Endothelial cell of umbilical vein (primary cell): ENCODE data around the gene DMPK. TPM values are rescaled to one million over a fixed set of nuclear protein-coding genes. Genes with fewer than 3 reads are reported as not detected.

ENCODE experiments used
- BruUV-seq: library from RNA; stranded (reverse); fragments of 400-500 nt; replicated peaks from 2 replicates; lab custom pipeline; 2021; lab: Mats Ljungman, UMichigan
- CTCF ChIA-PET: fragments of 300-600, 350-600 bp; sonication (Branson Sonifier 250); formaldehyde crosslinking; loops from one replicate; lab custom pipeline; 2021; ENCODE audit warnings: antibody characterized with exemption, inconsistent platforms; lab: Charles Lee
- POLR2A ChIA-PET: fragments of 300-600, 350-600 bp; sonication (Branson Sonifier 250); formaldehyde crosslinking; loops from one replicate; lab custom pipeline; 2021; ENCODE audit warnings: antibody characterized with exemption, inconsistent platforms; lab: Charles Lee
- DNase-seq: peaks from one replicate; pipeline ENCODE4 v3.0.0-alpha.2; 2011; ENCODE audit warnings: low read depth, low spot score
- FAIRE-seq: peaks from 2 replicates; lab custom pipeline; 2011; peaks lifted over from hg19 to GRCh38; lab: Jason Lieb, UNC
- H2AFZ ChIP-seq: 2 replicates; pipeline ENCODE4 v1.6.0; 2012; ENCODE audit warnings: low read depth, low read length, control low read depth, inconsistent platforms
- H3K27ac ChIP-seq: 2 replicates; pipeline ENCODE4 v1.5.1; 2011; ENCODE audit warnings: low read depth, mild to moderate bottlenecking, control low read depth, low read length, moderate library complexity; ENCODE audit not compliant: insufficient read depth
- H3K27me3 ChIP-seq, 2 experiments: 2 replicates each; pipeline versions ENCODE4 v1.6.0 to v1.6.1; 2011; ENCODE audit warnings: low read length in 2 of 2, mixed read lengths in 1 of 2; ENCODE audit not compliant: control insufficient read depth in 2 of 2, insufficient read depth in 2 of 2
- H3K36me3 ChIP-seq, 2 experiments: 2 replicates in 1 of 2; 3 replicates in 1 of 2; pipeline ENCODE4 v1.5.1; 2011; ENCODE audit warnings: low read length in 2 of 2, mild to moderate bottlenecking in 1 of 2, moderate library complexity in 1 of 2; ENCODE audit not compliant: control insufficient read depth in 2 of 2, insufficient read depth in 2 of 2; ENCODE audit errors: extremely low read depth in 1 of 2
- H3K4me1 ChIP-seq: 3 replicates; pipeline ENCODE4 v1.5.1; 2011; ENCODE audit warnings: mild to moderate bottlenecking, low read length; ENCODE audit not compliant: control insufficient read depth, insufficient read depth; ENCODE audit errors: extremely low read depth
- H3K4me2 ChIP-seq: 2 replicates; pipeline ENCODE4 v1.6.1; 2011; ENCODE audit warnings: low read length, control low read depth, mixed read lengths; ENCODE audit not compliant: insufficient read depth
- H3K4me3 ChIP-seq, 3 experiments: fragments of 200-600 bp in 1 of 3; sonication (generic), shearing (Covaris generic) in 1 of 3; replicated peaks in 1 of 3; 2 replicates each; pipeline ENCODE4 v1.5.1; 2011 to 2016; ENCODE audit warnings: control low read depth in 3 of 3, low read length in 3 of 3, mild to moderate bottlenecking in 2 of 3, inconsistent platforms in 1 of 3, low read depth in 1 of 3, moderate library complexity in 1 of 3; ENCODE audit not compliant: insufficient read depth in 1 of 3
- H3K79me2 ChIP-seq: 2 replicates; pipeline ENCODE4 v1.6.0; 2012; ENCODE audit warnings: low read length, inconsistent platforms; ENCODE audit not compliant: control insufficient read depth, insufficient read depth
- H3K9ac ChIP-seq: replicated peaks from 2 replicates; pipeline ENCODE3; 2011; ENCODE audit warnings: low read length, control low read depth; ENCODE audit not compliant: insufficient read depth; ENCODE audit errors: extremely low read depth
- H3K9me1 ChIP-seq: replicated peaks from 3 replicates; pipeline ENCODE4 v1.6.0; 2011; ENCODE audit warnings: mild to moderate bottlenecking, low read length; ENCODE audit not compliant: control insufficient read depth, insufficient read depth; ENCODE audit errors: extremely low read depth
- H3K9me3 ChIP-seq: replicated peaks from 2 replicates; pipeline ENCODE4 v1.5.1; 2012; ENCODE audit warnings: low read length, inconsistent platforms; ENCODE audit not compliant: control insufficient read depth, insufficient read depth
- H4K20me1 ChIP-seq: replicated peaks from 2 replicates; pipeline ENCODE3; 2011; ENCODE audit warnings: mild to moderate bottlenecking, low read length; ENCODE audit not compliant: control insufficient read depth, insufficient read depth; ENCODE audit errors: extremely low read depth
- FOS ChIP-seq: IDR thresholded peaks from 2 replicates; pipeline ENCODE4 v1.6.1; 2011; ENCODE audit warnings: mild to moderate bottlenecking, low read length, moderate library complexity, borderline replicate concordance; ENCODE audit not compliant: insufficient read depth
- GATA2 ChIP-seq: IDR thresholded peaks from 2 replicates; pipeline ENCODE4 v1.7.0; 2011; ENCODE audit warnings: low read depth, mild to moderate bottlenecking, moderate library complexity, mixed read lengths, low read length; ENCODE audit not compliant: insufficient read length, insufficient read depth
- JUN ChIP-seq: IDR thresholded peaks from 2 replicates; pipeline ENCODE4 v1.6.1; 2011; ENCODE audit warnings: borderline replicate concordance, low read depth; ENCODE audit not compliant: insufficient read length, insufficient read depth
- MYC ChIP-seq: IDR thresholded peaks from one replicate; pipeline ENCODE4 v1.6.1; 2011; ENCODE audit warnings: mild to moderate bottlenecking, low read depth, low read length
- POLR2A ChIP-seq: IDR thresholded peaks from 2 replicates; pipeline ENCODE4 v1.6.1; 2012; ENCODE audit warnings: low read depth, mild to moderate bottlenecking, control low read depth, low read length
- POLR2AphosphoS5 ChIP-seq: IDR thresholded peaks from 2 replicates; pipeline ENCODE4 v1.6.1; 2012; ENCODE audit warnings: low read depth, mild to moderate bottlenecking, control low read depth, low read length, moderate library complexity; ENCODE audit not compliant: insufficient read depth
- dilution Hi-C: fragments of 300-500 bp; cut with MboI; formaldehyde crosslinking; loops from one replicate; pipeline ENCODE4 v1.15.0; 2019; ENCODE audit warnings: low sequenced_read_pairs; ENCODE audit not compliant: extremely low pct_ligation_motif_present
- intact Hi-C: fragments of 100-400 bp; cut with micrococcal nuclease; formaldehyde crosslinking; loops from one replicate; pipeline ENCODE4 v1.10.0; 2022
- polyA plus RNA-seq, 4 experiments: library from polyadenylated mRNA; depleted of rRNA in 3 of 4; stranded (reverse) in 3 of 4; unstranded in 1 of 4; fragments of >200 nt; gene quantifications; 2 replicates each; pipeline versions ENCODE4 v1.2.1 to v1.2.3, GENCODE V29; 2011 to 2012; ENCODE audit warnings: missing spikeins in 1 of 4
- total RNA-seq: library from RNA; stranded (reverse); gene quantifications from 2 replicates; pipeline ENCODE4 v1.2.3, GENCODE V29; 2021
- TF ChIP-seq, protein P1 (sequence below), 2 donors: IDR thresholded peaks; 1 replicate in 1 of 2; 2 replicates in 1 of 2; pipeline ENCODE4 v1.5.1; 2011; ENCODE audit warnings: low read length in 2 of 2, mild to moderate bottlenecking in 2 of 2, moderate library complexity in 2 of 2, control low read depth in 1 of 2, inconsistent platforms in 1 of 2, low read depth in 1 of 2; ENCODE audit not compliant: insufficient read depth in 1 of 2; ENCODE audit errors: extremely low read depth in 1 of 2
- TF ChIP-seq, protein P2 (sequence below): IDR thresholded peaks from 2 replicates; pipeline ENCODE4 v1.6.1; 2011; ENCODE audit not compliant: insufficient read depth, insufficient read length

The DMPK gene
- total and polyA plus RNA-seq, 2 donors (not counting 3 experiments of a cell fraction or from before 2014, with no cell fraction given), result 36.6 to 73.3 TPM

DNA sequence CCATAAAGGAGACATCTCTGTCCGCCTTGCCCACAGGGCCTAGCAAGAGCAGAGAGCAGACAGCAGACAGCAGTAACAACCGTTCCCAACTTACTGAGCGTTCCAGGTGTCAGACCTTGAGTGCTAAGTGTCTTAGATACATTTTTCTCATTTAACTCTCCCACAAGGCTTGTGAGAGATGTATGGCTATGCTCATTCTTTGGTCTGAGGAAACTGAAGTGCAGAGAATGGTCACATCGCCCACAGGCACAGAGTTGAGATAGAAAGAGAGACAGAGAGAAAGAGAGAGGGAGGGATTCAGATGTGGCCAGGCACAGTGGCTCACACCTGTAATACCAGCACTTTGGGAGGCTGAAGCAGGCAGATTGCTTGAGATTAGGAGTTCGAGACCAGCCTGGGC lies 34.8 kb downstream of the DMPK start:
- no peaks in the 10 kb centered on the region for H3K79me2 ChIP-seq
- TF ChIP-seq POLR2AphosphoS5 (no peak), JUN (no peak), GATA2 (no peak), MYC (no peak), POLR2A (no peak), FOS (no peak)
- TF ChIP-seq, protein P1, sequence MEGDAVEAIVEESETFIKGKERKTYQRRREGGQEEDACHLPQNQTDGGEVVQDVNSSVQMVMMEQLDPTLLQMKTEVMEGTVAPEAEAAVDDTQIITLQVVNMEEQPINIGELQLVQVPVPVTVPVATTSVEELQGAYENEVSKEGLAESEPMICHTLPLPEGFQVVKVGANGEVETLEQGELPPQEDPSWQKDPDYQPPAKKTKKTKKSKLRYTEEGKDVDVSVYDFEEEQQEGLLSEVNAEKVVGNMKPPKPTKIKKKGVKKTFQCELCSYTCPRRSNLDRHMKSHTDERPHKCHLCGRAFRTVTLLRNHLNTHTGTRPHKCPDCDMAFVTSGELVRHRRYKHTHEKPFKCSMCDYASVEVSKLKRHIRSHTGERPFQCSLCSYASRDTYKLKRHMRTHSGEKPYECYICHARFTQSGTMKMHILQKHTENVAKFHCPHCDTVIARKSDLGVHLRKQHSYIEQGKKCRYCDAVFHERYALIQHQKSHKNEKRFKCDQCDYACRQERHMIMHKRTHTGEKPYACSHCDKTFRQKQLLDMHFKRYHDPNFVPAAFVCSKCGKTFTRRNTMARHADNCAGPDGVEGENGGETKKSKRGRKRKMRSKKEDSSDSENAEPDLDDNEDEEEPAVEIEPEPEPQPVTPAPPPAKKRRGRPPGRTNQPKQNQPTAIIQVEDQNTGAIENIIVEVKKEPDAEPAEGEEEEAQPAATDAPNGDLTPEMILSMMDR (IDR thresholded peaks at IDR 0.05; ENCODE audit: extremely low read depth in 1 of 2, insufficient read depth in 1 of 2, low read depth in 1 of 2, low read length in 2 of 2), result no peak
- TF ChIP-seq, protein P2, sequence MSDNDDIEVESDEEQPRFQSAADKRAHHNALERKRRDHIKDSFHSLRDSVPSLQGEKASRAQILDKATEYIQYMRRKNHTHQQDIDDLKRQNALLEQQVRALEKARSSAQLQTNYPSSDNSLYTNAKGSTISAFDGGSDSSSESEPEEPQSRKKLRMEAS, result no peak
- H3K36me3 ChIP-seq, result no peaks in the 10 kb centered on the region
- H4K20me1 ChIP-seq, result no peaks in the 10 kb centered on the region
- H3K27ac ChIP-seq, result no peak overlapping the region
- H3K9me3 ChIP-seq, result no peaks in the 10 kb centered on the region
- DNase-seq (no peak), FAIRE-seq (no peak)
- no peaks in the 10 kb centered on the region for H3K9me1 ChIP-seq
- dilution Hi-C loops, result no loop called here
- H3K9ac ChIP-seq, result no peak overlapping the region
- intact Hi-C loops, result no loop called here
- H3K4me3 ChIP-seq, result no peak overlapping the region
- H3K4me1 ChIP-seq, result no peaks in the 10 kb centered on the region
- ChIA-PET CTCF (no interaction called here), POLR2A (no interaction called here)
- peaks cover 8% of the 10 kb centered on the region in 2 experiments for H3K27me3 ChIP-seq
- H2AFZ ChIP-seq, result no peak overlapping the region
- BruUV-seq, result no TSS peak
- no peak overlapping the region for H3K4me2 ChIP-seq
